ENCODE measurements around the gene COL4A5. TPM values are rescaled to one million over a fixed set of nuclear protein-coding genes. Genes with fewer than 3 reads are reported as not detected.
"Not testable (repeated sequence)": the region's sequence is repeated elsewhere in the genome, so short reads cannot be mapped to it uniquely, and the experiment has no call there.

The COL4A5 gene
- total RNA-seq (95.0 and 99.0 TPM in 2 replicates), polyA plus RNA-seq (28.6 and 32.7 TPM in 2 replicates)

GRCh38 chrX:108439426-108439942, at the start of gene COL4A5:
Gene COL4A5 (plus strand): TSS chrX:108439838. CDS start chrX:108440126, 288 bp downstream.
- Histone ChIP-seq H3K9me2 (replicated peaks; ENCODE audit: insufficient read depth) (no peaks in the 10 kb centered on the region), H3K4me2 (peak within 1 kb of the TSS; percentile 78), H2AFZ (peak within 1 kb of the TSS; percentile 84), H3K9me3 (ENCODE audit: low read depth) (peaks cover under 1% of the 10 kb centered on the region), H3K4me1 (ENCODE audit: insufficient read depth) (no peaks in the 10 kb centered on the region), H3K27ac (peak within 1 kb of the TSS; percentile 91), H3K27me3 (no peaks in the 10 kb centered on the region), H4K20me1 (ENCODE audit: insufficient read depth, poor library complexity, severe bottlenecking) (no peaks in the 10 kb centered on the region), H3K36me3 (replicated peaks; ENCODE audit: insufficient read depth, low read depth) (no peaks in the 10 kb centered on the region), H3K4me3 (peak within 1 kb of the TSS; percentile 48), H3K79me2 (peaks cover 42% of the 10 kb centered on the region)
- 41% methylated on average over 13 of the region's 13 CpGs for WGBS (ENCODE audit: low lambda C conversion rate, missing lambda C conversion rate)
- peak; percentile 72 for DNase-seq (ENCODE audit: low spot score)
- TF ChIP-seq EZH2 (IDR thresholded peaks at IDR 0.05; ENCODE audit: borderline replicate concordance) (no peak), CTCF (IDR thresholded peaks at IDR 0.05; ENCODE audit: poor library complexity) (no peak), EZH2phosphoT487 (IDR thresholded peaks at IDR 0.05; ENCODE audit: low read depth, severe bottlenecking, unreplicated experiment) (no peak)

GRCh38 chrX:108390976-108391717, 48.5 kb upstream of the COL4A5 start:
- 66% methylated on average over 9 of the region's 9 CpGs for WGBS (ENCODE audit: low lambda C conversion rate, missing lambda C conversion rate)
- H3K4me2 ChIP-seq, result not testable (repeated sequence)

GRCh38 chrX:108396188-108396891, 43.3 kb upstream of the COL4A5 start:
- Histone ChIP-seq H4K20me1 (ENCODE audit: insufficient read depth, poor library complexity, severe bottlenecking) (no peaks in the 10 kb centered on the region), H2AFZ (no peak overlapping the region), H3K9me3 (ENCODE audit: low read depth) (no peaks in the 10 kb centered on the region), H3K27me3 (no peaks in the 10 kb centered on the region), H3K4me3 (no peak overlapping the region), H3K79me2 (no peaks in the 10 kb centered on the region), H3K9me2 (replicated peaks; ENCODE audit: insufficient read depth) (no peaks in the 10 kb centered on the region), H3K4me2 (peak overlapping the region; percentile 28), H3K36me3 (replicated peaks; ENCODE audit: insufficient read depth, low read depth) (no peaks in the 10 kb centered on the region), H3K4me1 (ENCODE audit: insufficient read depth) (no peaks in the 10 kb centered on the region), H3K27ac (peak overlapping the region; percentile 83)
- no peak for TF ChIP-seq CTCF (IDR thresholded peaks at IDR 0.05; ENCODE audit: poor library complexity)
- TF ChIP-seq EZH2 (IDR thresholded peaks at IDR 0.05; ENCODE audit: borderline replicate concordance), result no peak
- no peak for TF ChIP-seq EZH2phosphoT487 (IDR thresholded peaks at IDR 0.05; ENCODE audit: low read depth, severe bottlenecking, unreplicated experiment)
- 48% methylated on average over 6 of the region's 6 CpGs for WGBS (ENCODE audit: low lambda C conversion rate, missing lambda C conversion rate)
- peak; percentile 16 for DNase-seq (ENCODE audit: low spot score)

More at GRCh38 chrX:108390976-108391717, 48.5 kb upstream of the COL4A5 start:
- H4K20me1 ChIP-seq (ENCODE audit: insufficient read depth, poor library complexity, severe bottlenecking); H3K27me3 ChIP-seq; H3K36me3 ChIP-seq (replicated peaks; ENCODE audit: insufficient read depth, low read depth); H3K4me3 ChIP-seq; H3K79me2 ChIP-seq; H3K9me2 ChIP-seq (replicated peaks; ENCODE audit: insufficient read depth); DNase-seq (ENCODE audit: low spot score); H3K4me1 ChIP-seq (ENCODE audit: insufficient read depth); H3K27ac ChIP-seq; H2AFZ ChIP-seq; H3K9me3 ChIP-seq (ENCODE audit: low read depth): not testable (repeated sequence)

GRCh38 chrX:108396986-108397385, 42.7 kb upstream of the COL4A5 start:
- Histone ChIP-seq H4K20me1 (ENCODE audit: insufficient read depth, poor library complexity, severe bottlenecking) (no peaks in the 10 kb centered on the region), H3K4me1 (ENCODE audit: insufficient read depth) (no peaks in the 10 kb centered on the region), H3K4me2 (no peak overlapping the region), H3K79me2 (no peaks in the 10 kb centered on the region), H3K27ac (peak overlapping the region; percentile 83), H2AFZ (no peak overlapping the region), H3K36me3 (replicated peaks; ENCODE audit: insufficient read depth, low read depth) (no peaks in the 10 kb centered on the region), H3K4me3 (no peak overlapping the region), H3K9me2 (replicated peaks; ENCODE audit: insufficient read depth) (no peaks in the 10 kb centered on the region), H3K27me3 (no peaks in the 10 kb centered on the region), H3K9me3 (ENCODE audit: low read depth) (no peaks in the 10 kb centered on the region)
- WGBS (ENCODE audit: low lambda C conversion rate, missing lambda C conversion rate), result 79% methylated on average over 1 of the region's 1 CpG
- TF ChIP-seq CTCF (IDR thresholded peaks at IDR 0.05; ENCODE audit: poor library complexity) (no peak), EZH2 (IDR thresholded peaks at IDR 0.05; ENCODE audit: borderline replicate concordance) (no peak), EZH2phosphoT487 (IDR thresholded peaks at IDR 0.05; ENCODE audit: low read depth, severe bottlenecking, unreplicated experiment) (no peak)
- no peak for DNase-seq (ENCODE audit: low spot score)
